Esophagus muscularis mucosa (tissue), 4 donors: ENCODE data around the gene OPA3. TPM values are rescaled to one million over a fixed set of nuclear protein-coding genes. Genes with fewer than 3 reads are reported as not detected.

Source experiments
- DNase-seq: peaks from one replicate; pipeline ENCODE4 v3.0.0-alpha.2; 2017; ENCODE audit errors: extremely low spot score
- H3K27ac ChIP-seq, 4 donors: fragments of 200-600 bp; sonication (generic); replicated peaks in 1 of 4; 1 replicate in 3 of 4; 2 replicates in 1 of 4; pipeline ENCODE4 v1.5.1; 2016 to 2019; ENCODE audit warnings: mild to moderate bottlenecking in 1 of 4
- H3K27me3 ChIP-seq, 4 donors: fragments of 200-600 bp; sonication (generic); one replicate each; pipeline versions ENCODE4 v1.5.1 to v1.6.0; 2016 to 2019
- H3K36me3 ChIP-seq, 4 donors: fragments of 200-600 bp; sonication (generic); one replicate each; pipeline ENCODE4 v1.5.1; 2016 to 2019
- H3K4me1 ChIP-seq, 4 donors: fragments of 200-600 bp; sonication (generic); one replicate each; pipeline ENCODE4 v1.5.1; 2016 to 2019
- H3K4me3 ChIP-seq, 4 donors: fragments of 200-600 bp; sonication (generic); 1 replicate in 2 of 4; 2 replicates in 2 of 4; pipeline ENCODE4 v1.5.1; 2016 to 2019; ENCODE audit warnings: mild to moderate bottlenecking in 4 of 4, moderate library complexity in 1 of 4
- H3K9me3 ChIP-seq, 4 donors: fragments of 200-600 bp; sonication (generic); 1 replicate in 3 of 4; 2 replicates in 1 of 4; pipeline ENCODE4 v1.5.1; 2016 to 2019
- CTCF ChIP-seq, 3 experiments: fragments of 200-600 bp in 2 of 3; fragments of 450-650 bp in 1 of 3; sonication (generic) in 2 of 3; IDR thresholded peaks; one replicate each; pipeline ENCODE4 v1.5.1; 2017 to 2019; ENCODE audit warnings: antibody characterized with exemption in 3 of 3, mild to moderate bottlenecking in 2 of 3, moderate library complexity in 1 of 3
- EP300 ChIP-seq: sonication (generic); formaldehyde crosslinking; IDR thresholded peaks from one replicate; pipeline ENCODE4 v1.6.1; 2017; ENCODE audit warnings: antibody characterized with exemption
- POLR2A ChIP-seq: fragments of 450-650 bp; IDR thresholded peaks from one replicate; pipeline ENCODE4 v1.6.1; 2017; ENCODE audit warnings: antibody characterized with exemption, moderate library complexity, mild to moderate bottlenecking, low read depth
- POLR2AphosphoS5 ChIP-seq, 2 donors: sonication (generic); formaldehyde crosslinking; IDR thresholded peaks; one replicate each; pipeline ENCODE4 v1.6.1; 2017; ENCODE audit warnings: antibody characterized with exemption in 2 of 2
- WGBS: methylation state at CpG from one replicate; pipeline ENCODE4 v1.1.5; 2018; 5-methylcytosine and 5-hydroxymethylcytosine counted together
- intact Hi-C: fragments of 100-400 bp; cut with DNase I; formaldehyde crosslinking; loops from one replicate; pipeline ENCODE4 v1.15.1; 2023
- total RNA-seq, 4 donors: library from RNA; depleted of rRNA; stranded (reverse); fragments of >200 nt; gene quantifications; one replicate each; pipeline versions ENCODE4 v1.1.0 to v1.2.1, GENCODE V29; 2016

The OPA3 gene
- total RNA-seq, 4 donors from 2014 or later = 6.2 to 20.0 (median 13.8) TPM

- TF ChIP-seq EP300 (no peak), POLR2AphosphoS5 (IDR thresholded peaks at IDR 0.05) (no peak), CTCF (IDR thresholded peaks at IDR 0.05) (no peak), POLR2A (no peak)
- no peak overlapping the region for H3K27ac ChIP-seq
- no peak for DNase-seq
- H3K4me3 ChIP-seq = no peak overlapping the region
- no CpG with 5 or more reads among the region's 4 CpGs for WGBS
- peaks cover 0 to 27% (median 4%) of the 10 kb centered on the region in 4 donors for H3K27me3 ChIP-seq
- H3K4me1 ChIP-seq = peaks cover 14 to 19% (median 17%) of the 10 kb centered on the region in 4 donors
- intact Hi-C loops = no loop called here
- H3K36me3 ChIP-seq = peaks cover 0 to 51% (median 0%) of the 10 kb centered on the region in 4 donors
- H3K9me3 ChIP-seq = no peaks in the 10 kb centered on the region
Measured at GRCh38 chr19:45587873-45588272, 3.3 kb upstream of the OPA3 start.

- intact Hi-C loops = no loop called here
- TF ChIP-seq POLR2AphosphoS5 (IDR thresholded peaks at IDR 0.05) = no peak
- no peak for TF ChIP-seq POLR2A
- Histone ChIP-seq H3K36me3 (peaks cover 0 to 38% (median 0%) of the 10 kb centered on the region in 4 donors), H3K4me3 (peak overlapping the region; percentile 69 to 87 (median 76)), H3K9me3 (no peaks in the 10 kb centered on the region), H3K27ac (peak overlapping the region; percentile 96 to 98 (median 96)), H3K27me3 (peaks cover 0 to under 1% (median 0%) of the 10 kb centered on the region in 4 donors), H3K4me1 (peaks cover 12 to 22% (median 17%) of the 10 kb centered on the region in 4 donors)
- WGBS = 24% methylated on average over 7 of the region's 7 CpGs
- no peak for DNase-seq
Measured at GRCh38 chr19:45585158-45585577, 566 bp upstream of the OPA3 start.

GRCh38 chr19:45581576-45581975, 3.0 kb downstream of the OPA3 start:
- intact Hi-C loops = no loop called here
- no peak overlapping the region for H3K27ac ChIP-seq
- H3K36me3 ChIP-seq = peaks cover 0 to 9% (median 0%) of the 10 kb centered on the region in 4 donors
- H3K27me3 ChIP-seq = no peaks in the 10 kb centered on the region
- no peak overlapping the region for H3K4me3 ChIP-seq
- no peaks in the 10 kb centered on the region for H3K9me3 ChIP-seq
- no peak for DNase-seq
- TF ChIP-seq POLR2AphosphoS5 (IDR thresholded peaks at IDR 0.05) (no peak), CTCF (IDR thresholded peaks at IDR 0.05) (no peak), POLR2A (no peak), EP300 (no peak)
- 88% methylated on average over 7 of the region's 7 CpGs for WGBS
- peaks cover 33 to 49% (median 41%) of the 10 kb centered on the region in 4 donors for H3K4me1 ChIP-seq

GRCh38 chr19:45578861-45579260, 5.7 kb downstream of the OPA3 start:
- peaks cover 35 to 55% (median 41%) of the 10 kb centered on the region in 4 donors for H3K4me1 ChIP-seq

More at GRCh38 chr19:45578861-45579260, 5.7 kb downstream of the OPA3 start:
- no peak for TF ChIP-seq EP300
- TF ChIP-seq CTCF (IDR thresholded peaks at IDR 0.05) = no peak
- no peak for TF ChIP-seq POLR2A
- no peak for TF ChIP-seq POLR2AphosphoS5 (IDR thresholded peaks at IDR 0.05)
- H3K27ac ChIP-seq = peak overlapping the region in 2 of 4 donors; percentile 31 to 73
- peaks cover 0 to 4% (median 0%) of the 10 kb centered on the region in 4 donors for H3K36me3 ChIP-seq
- no peak overlapping the region for H3K4me3 ChIP-seq
- intact Hi-C loops = loop anchor here (5.0 kb wide), 1 partner anchor 52 kb away; no protein-coding TSS in a partner anchor
- DNase-seq = no peak
- 57% methylated on average over 5 of the region's 5 CpGs for WGBS
- no peaks in the 10 kb centered on the region for H3K9me3 ChIP-seq
- no peaks in the 10 kb centered on the region for H3K27me3 ChIP-seq
